HG02885 (cell line): ENCODE results near the gene POLR3K.

Experiments used
- ATAC-seq: cut with Tn5 transposase; IDR thresholded peaks from one replicate; pipeline ENCODE4 v1.9.1; 2021; ENCODE audit warnings: mild to moderate bottlenecking; ENCODE audit not compliant: unreplicated experiment, poor library complexity

The POLR3K gene

DNA sequence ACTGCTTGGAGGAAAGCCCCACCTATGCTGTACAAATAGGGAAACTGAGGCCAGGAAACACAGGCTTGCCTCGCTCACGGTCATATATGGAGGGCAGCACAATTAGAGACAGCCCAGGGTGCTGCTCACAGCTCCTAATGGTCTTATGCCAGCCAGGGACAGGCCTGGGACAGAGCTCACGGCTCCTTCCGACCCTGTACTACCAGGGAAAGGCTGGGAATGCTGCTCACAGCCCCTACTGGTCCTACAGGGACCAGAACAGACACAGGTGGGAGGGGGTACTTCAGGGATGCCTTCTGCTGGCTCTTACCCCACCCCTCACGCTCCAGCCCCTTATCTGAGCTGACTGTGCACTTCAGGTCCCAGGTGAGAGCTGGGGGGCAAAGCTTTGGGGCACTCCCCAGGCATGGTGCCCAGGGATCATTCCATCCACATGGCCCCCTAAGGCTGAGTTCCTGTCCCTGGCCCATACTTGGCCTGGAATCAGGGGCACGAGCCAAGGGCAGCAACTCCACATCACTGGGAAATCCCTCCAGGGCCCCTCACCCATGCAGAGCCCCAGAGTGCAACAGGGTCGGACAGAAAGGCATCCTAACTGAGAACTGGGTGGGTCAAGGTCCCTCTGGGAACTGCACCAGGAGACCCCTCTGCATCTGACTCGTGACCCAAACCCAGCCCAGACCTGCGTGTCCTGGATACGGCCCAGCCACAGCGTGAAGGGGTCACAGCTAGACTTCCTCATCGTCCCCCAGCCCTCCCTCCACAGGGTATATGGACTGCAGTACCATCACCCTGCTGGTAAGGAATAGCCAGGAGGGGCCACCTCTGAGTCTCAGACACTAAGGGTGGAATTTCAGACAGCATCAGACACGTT lies 13.1 kb upstream of the POLR3K start:
- ATAC-seq, result no peak

DNA sequence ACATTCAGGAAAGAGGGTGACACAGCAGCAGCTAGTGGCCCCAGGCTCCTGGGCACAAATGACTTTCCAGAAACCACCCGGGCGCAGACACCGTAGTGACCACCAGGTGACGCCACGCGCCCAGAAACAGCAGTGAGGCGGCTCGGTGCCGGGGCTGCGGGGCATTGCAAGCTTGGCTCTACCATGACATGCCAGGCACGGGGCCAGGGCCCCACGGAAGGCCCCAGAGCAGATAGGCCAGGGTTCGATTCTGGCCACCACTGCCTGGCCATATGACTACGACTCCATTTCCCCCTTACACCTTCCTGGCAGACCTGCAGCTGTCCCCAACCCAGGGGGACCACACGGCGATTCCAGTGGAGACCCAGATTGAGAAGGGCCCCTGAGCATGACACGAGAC lies 12.3 kb upstream of the POLR3K start:
- ATAC-seq, result no peak

DNA sequence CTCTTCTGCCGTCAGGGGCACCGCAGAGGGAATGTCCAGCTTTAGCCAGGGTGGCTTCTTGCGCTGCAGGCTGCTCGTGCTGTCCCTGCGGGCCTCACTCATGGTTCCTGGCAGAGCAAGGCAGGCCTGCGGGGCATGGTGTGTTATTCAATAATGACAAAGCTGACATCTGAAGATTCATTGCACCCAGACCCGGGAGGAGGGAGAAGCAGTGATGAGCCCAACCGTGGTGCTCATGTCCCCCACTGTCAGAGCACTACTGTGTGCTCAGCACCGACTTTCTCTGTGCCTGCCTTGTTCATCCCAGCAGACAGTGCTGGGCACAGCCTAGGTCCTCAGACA lies 11.5 kb upstream of the POLR3K start:
- no peak for ATAC-seq

GRCh38 chr16:63998-64913 lies 10.8 kb upstream of the POLR3K start:
- ATAC-seq, result no peak

- ATAC-seq, result no peak
These were observed 10.1 kb upstream of the POLR3K start for GRCh38 chr16:63466-63865.

DNA sequence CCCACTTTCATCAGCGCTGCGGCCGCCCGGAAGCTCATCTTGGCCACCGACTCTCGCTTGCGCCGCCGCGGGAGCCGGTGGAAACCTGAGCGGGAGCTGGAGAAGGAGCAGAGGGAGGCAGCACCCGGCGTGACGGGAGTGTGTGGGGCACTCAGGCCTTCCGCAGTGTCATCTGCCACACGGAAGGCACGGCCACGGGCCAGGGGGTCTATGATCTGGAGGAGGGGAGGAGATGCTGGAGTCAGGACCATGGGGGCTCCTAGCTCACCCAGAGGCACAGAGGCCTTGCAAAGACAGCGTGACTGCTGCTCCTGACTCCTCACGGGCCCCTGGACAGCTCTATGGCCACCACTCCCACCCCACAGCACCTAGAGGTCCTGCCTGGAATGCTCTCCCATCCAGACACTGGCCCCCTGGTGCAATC lies 9.6 kb upstream of the POLR3K start:
- no peak for ATAC-seq

DNA sequence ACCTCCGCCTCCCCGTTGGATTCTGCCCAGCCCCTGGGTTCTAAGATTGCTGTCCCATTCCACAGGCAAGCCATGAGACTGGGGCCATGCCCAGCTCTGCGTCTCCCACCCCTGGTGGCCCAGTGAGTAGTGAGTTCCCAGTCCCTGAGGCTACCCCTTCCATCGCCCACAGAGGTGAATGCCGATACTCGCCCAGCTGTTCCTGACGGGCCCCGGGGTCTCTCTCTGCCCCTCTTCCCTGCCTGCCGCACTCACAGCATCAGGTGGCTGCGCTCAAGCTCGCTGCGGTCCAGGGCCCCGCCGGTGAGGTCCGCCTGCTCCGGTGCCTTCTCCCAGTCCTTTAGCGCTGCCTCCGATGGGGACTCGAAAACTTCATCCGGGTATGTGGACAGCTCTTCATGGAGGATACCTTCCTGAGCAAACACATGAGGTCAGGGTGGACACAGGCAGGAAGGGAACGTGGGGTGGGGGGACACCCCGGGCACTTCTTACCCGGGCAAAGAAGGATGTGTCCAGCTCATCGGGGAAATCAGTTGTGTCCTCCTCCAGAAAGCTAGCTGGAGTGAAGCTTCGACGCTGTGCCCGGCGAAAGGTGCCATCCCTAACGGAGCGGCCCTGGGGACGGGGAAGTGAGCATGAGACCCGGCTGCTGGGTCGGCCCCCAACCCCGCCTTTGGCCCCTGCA lies 9.0 kb upstream of the POLR3K start:
- ATAC-seq, result no peak

GRCh38 chr16:61879-62281 lies 8.5 kb upstream of the POLR3K start:
- ATAC-seq, result no peak

DNA sequence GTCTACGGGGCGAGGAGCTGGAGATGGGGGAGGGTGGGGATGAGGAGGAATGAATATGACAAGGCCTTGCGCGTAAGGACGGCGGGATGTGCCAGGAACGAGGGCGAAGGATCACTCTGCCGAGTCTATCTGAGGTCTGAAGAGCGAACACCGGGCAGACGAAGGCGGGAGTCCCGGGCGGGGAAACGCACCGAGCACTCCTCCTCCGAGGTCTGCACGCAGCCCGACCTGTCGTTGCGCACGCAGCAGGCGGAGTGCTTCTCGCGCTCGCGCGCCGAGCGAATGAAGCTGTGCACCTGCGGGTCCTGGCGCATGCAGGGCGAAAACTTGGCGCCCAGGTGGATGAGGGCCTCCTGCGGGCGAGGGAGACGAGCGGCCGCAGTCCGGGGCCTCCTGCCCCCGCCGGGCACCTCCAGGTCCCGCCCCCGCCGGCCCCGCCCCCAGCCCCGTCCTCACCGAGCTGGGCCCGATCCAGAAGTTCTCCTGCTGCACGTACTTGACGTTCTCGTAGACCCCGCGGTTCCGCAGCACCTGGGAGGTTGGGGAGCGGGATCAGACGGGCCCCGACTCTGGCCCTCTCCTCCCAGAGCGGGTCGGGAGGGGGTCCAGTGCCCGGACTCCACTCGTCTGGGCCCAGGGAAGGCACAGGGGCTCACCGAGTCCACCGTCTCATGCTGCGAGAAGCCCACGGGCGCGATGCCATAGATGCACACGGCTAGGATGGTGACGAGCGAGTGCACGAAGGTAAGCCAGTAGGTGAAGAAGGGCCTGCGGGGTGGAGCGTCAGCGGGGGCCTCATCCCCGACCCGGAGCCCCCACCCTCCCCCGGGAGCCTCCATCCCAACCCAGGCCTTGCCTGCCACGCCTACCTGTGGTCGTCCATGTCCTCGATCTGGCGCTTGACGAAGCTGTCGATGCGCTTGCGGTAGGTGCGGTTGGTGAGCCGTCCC lies 7.8 kb upstream of the POLR3K start:
- ATAC-seq, result no peak

- ATAC-seq, result no peak
These were observed 6.8 kb upstream of the POLR3K start for GRCh38 chr16:60166-60565.

DNA sequence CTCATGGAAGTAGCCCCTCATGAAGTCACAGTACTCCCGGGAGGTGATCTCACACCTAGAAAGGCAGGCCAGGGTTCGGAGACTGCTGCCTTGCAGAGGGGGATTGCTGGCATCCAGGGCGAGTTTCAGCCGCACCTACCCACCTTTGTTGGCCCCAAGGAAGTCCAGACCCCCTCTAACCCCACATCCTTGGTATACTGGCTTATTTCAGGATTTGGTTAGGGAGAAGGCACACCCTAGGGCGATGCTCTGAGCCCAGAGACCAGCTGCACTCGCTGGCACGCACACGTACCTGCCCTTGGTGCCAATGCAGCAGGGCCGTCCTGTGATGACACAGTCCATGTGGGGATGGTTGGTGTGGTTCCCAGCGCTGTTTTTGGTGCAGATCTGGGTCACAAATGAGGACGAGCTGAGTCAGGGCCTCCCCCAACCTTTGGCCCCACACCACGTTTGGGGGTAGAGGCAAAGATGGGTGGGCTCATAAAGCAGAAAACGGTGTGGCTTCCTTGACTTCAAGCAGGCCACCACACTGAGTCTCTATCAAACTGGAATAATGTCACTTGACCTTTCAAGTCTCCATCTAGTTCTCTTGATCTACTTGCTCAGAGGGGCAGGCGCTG lies 6.1 kb upstream of the POLR3K start:
- ATAC-seq, result no peak

DNA sequence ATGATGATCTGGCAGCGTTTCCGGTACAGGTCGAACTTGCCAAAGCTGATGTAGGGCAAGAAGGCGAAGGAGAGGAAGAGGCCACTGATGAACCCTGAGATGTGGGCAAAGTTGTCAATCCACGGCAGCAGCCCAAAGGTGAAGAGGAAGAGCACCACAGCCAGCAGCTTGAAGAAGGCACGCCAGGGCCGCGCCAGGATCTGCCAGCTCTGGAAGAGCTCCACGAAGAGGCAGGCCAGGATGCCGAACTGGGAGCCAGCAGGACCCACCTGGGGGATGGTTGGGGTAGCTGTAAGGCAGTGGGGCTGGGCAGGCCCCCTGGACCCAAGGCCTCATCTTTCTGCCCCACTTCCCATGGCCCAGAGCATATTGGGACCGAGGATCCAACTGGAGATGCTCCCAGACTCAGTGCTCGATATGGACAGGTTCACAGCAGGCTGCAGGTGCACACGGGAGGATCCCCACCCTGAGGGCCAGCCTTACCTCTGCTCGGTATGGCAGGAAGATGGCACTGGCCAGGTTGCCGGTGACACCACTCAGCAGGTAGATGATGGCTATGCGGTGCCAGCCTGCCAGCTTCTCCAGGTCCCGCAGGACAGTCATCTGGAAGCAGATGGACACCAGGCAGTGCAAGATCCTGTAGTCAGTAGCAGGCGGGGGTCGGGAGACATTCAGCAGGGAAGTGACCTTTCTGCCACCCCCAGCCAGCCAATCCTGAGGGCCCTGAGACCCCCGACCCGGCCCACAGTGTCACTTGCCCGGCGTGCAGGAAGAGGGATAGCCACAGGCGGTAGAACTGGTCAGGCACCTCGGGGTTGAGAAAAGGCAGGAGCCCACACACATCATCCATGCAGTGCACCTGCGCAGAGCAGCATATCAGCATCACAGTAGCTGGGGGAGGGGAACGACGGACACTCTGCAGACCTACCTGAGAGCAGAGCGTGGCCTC lies 5.4 kb upstream of the POLR3K start:
- no peak for ATAC-seq

- ATAC-seq, result no peak
These were observed 4.3 kb upstream of the POLR3K start for GRCh38 chr16:57711-58110.

DNA sequence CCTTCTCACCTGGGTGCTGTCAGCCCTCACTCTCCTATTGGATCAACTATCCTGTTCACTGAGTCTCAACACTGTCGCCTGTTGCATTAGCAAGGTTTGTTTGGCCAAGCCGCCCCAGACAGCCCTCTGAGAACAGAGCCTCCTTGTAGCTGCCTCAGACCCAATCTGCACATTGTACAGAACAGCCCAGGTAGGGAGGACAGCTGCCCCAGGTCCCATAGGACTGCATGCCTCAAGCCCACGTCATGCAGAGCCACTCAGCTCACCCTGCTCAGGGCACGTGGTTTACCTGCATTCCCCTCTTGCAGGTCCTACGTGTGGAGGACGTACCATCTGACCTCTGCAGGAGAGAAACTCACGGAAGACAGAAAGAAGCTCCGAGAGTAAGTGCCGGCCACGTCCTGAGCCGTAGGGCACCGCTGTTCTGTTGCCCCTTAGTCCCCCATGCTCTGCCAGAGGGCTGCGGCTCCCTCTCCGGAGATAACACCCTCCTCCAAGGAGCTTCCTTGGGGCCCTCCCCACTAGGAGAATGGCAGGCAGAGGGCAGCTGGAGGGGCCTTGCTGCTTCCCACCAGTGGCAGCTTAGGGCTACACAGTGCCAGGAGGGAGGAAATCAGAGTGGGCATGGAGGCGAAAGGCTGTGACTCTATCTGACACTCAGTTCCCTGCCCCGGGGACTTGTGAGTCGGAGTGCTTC lies 3.0 kb upstream of the POLR3K start:
- no peak for ATAC-seq

GRCh38 chr16:55571-56136 lies 2.2 kb upstream of the POLR3K start:
- no peak for ATAC-seq

DNA sequence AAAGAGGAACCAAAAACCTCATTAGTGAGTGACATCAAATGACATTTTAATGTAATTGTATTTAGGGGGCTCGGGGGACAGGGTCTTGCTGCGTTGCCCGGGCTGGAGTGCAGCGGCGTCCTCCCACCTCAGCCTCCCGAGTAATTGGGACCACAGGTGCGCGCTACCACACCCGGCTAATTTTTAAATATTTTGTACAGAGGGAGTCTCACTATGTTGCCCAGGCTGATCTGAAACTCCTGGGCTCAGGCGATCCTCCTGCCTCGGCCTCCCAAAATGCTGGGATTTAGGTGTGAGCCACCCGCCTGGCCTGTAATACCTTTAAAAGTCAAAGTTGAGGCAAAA lies 801 bp upstream of the POLR3K start:
- ATAC-seq, result no peak

DNA sequence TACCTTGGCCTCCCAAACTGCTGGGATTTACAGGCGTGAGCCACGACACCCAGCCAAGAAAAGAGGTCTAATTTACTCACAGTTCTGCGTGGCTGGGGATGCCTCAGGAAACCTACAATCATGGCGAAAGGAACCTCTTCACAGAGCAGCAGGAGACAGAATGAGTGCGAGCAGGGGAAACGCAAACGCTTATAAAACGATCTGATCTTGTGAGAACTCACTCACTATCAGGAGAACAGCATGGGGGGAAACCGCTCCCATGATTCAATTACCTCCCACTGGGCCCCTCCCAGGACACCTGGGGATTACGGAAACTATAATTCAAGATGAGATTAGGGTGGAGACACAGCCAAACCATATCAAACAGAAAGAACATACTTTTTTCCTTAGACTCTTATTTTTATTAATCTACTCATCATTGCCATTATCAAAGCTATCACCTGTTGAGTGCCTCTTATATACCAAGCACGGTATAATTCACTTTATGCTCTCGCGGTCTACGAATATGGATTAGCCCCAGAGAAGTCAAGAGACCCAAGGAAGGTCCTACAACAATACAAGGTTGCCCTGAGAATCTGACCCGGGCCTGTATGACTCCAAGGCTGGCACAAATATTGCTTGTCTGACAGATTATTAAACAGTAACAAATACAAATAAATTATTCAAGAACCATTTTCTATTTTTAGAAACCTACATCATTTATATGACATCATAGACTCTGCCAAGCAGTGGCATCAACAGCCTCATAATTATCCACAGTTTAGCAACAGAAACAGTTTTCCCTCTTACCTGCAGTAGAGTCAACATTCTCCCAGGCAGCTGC lies 2.4 kb downstream of the POLR3K start:
- ATAC-seq, result no peak
